Measurements from ENCODE around the gene TSPAN1. TPM values are rescaled to one million over a fixed set of nuclear protein-coding genes. Genes with fewer than 3 reads are reported as not detected.
A peak's percentile ranks its signal among the peaks of the same experiment; 100 is the strongest.

TSPAN1 gene
- total RNA-seq, 1 donor = 0.43 TPM

DNA sequence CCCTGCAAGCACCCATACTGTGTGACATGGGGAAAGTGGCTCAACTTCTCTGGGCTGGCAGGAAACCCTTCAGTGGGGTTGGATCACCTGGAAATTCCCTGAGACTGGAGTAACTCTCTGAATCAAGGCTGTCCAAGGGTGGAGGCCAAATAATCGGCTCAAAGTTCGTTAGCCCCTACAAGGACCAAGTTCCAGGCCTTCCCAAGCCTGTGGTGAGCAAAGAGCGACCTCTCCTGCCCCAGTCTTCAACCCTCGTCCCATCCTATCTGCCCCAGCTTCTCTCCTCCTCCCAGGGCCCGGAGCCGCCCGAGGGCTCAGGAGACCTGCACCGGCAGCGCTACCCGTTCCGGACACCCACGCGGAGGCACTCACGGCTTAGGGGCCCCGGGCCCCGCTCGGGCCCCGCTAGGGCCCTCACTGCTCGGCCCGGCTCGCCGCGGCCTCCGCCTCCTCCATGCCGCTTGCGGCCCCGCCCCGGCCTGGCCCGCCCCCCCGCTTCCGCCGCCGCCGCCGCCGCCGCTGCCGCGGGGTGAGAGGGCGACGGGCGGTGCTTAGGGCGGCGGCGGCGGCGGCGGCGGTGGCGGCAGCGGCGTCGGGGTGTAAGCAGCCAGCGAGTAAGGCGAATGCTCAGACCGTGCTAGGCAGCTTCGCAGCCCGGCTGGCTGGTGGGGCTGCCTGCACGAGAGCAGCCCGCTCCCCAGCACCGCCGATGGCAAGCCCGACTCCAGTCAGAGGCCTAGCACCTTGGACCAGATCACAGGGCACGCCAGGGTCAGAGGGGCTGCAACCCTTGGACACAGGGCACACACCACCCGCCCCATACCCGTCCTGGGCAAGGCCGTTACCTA lies 23.3 kb downstream of the TSPAN1 start, which contains the start of gene POMGNT1:
POMGNT1 (minus strand) TSS at position 471 of the 848 bp plus-strand sequence. CDS start 613 bp downstream, outside the sequence.
- DNase-seq (ENCODE audit: low read depth) = peak; percentile 72
- TF ChIP-seq, protein P1, sequence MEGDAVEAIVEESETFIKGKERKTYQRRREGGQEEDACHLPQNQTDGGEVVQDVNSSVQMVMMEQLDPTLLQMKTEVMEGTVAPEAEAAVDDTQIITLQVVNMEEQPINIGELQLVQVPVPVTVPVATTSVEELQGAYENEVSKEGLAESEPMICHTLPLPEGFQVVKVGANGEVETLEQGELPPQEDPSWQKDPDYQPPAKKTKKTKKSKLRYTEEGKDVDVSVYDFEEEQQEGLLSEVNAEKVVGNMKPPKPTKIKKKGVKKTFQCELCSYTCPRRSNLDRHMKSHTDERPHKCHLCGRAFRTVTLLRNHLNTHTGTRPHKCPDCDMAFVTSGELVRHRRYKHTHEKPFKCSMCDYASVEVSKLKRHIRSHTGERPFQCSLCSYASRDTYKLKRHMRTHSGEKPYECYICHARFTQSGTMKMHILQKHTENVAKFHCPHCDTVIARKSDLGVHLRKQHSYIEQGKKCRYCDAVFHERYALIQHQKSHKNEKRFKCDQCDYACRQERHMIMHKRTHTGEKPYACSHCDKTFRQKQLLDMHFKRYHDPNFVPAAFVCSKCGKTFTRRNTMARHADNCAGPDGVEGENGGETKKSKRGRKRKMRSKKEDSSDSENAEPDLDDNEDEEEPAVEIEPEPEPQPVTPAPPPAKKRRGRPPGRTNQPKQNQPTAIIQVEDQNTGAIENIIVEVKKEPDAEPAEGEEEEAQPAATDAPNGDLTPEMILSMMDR (IDR thresholded peaks at IDR 0.05; ENCODE audit: insufficient read depth, low read depth, low read length) = no peak
- peak within 1 kb of the TSS; percentile 89 for H3K4me3 ChIP-seq (ENCODE audit: low read depth, low read length)

GRCh38 chr1:46199233-46199749 lies 24.4 kb downstream of the TSPAN1 start:
- peak overlapping the region; percentile 89 for H3K4me3 ChIP-seq (ENCODE audit: low read depth, low read length)
- TF ChIP-seq, protein P1 (IDR thresholded peaks at IDR 0.05; ENCODE audit: insufficient read depth, low read depth, low read length) = no peak
- DNase-seq (ENCODE audit: low read depth) = no peak

GRCh38 chr1:46203738-46204405 lies 29.0 kb downstream of the TSPAN1 start:
- DNase-seq (ENCODE audit: low read depth) = no peak
- TF ChIP-seq, protein P1 (IDR thresholded peaks at IDR 0.05; ENCODE audit: insufficient read depth, low read depth, low read length) = no peak
- peak overlapping the region; percentile 87 for H3K4me3 ChIP-seq (ENCODE audit: low read depth, low read length)

- no peak for DNase-seq (ENCODE audit: low read depth)
- TF ChIP-seq, protein P1 (IDR thresholded peaks at IDR 0.05; ENCODE audit: insufficient read depth, low read depth, low read length) = no peak
- no peak overlapping the region for H3K4me3 ChIP-seq (ENCODE audit: low read depth, low read length)
Observed at GRCh38 chr1:46204406-46204742, 29.5 kb downstream of the TSPAN1 start.

DNA sequence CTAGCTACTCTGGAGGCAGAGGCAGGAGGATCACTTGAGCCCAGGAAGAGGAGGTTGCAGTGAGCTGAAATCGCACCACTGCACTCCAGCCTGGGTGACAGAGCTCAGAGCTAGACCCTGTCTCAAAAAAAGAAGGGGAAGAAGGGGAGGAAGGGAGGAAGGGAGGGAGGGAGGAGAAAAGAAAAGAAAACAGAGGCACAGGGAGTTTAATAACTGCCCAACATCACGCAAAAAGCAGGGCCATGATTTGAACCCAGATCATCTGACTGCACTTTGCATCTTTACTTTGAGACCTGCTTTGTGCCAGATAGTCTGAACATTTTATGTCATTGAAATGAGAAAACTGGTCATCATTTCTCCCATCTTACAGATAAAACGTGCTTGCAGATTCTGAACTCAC lies 30.3 kb downstream of the TSPAN1 start:
- TF ChIP-seq, protein P1 (IDR thresholded peaks at IDR 0.05; ENCODE audit: insufficient read depth, low read depth, low read length) = no peak
- DNase-seq (ENCODE audit: low read depth) = no peak
- H3K4me3 ChIP-seq (ENCODE audit: low read depth, low read length) = no peak overlapping the region

GRCh38 chr1:46205791-46206190 lies 30.9 kb downstream of the TSPAN1 start:
- no peak for DNase-seq (ENCODE audit: low read depth)
- TF ChIP-seq, protein P1 (IDR thresholded peaks at IDR 0.05; ENCODE audit: insufficient read depth, low read depth, low read length) = no peak
- no peak overlapping the region for H3K4me3 ChIP-seq (ENCODE audit: low read depth, low read length)
